IPS-11a (cell line): Measurements from ENCODE around the gene DDX60.
"Not testable (repeated sequence)": the region's sequence is repeated elsewhere in the genome, so short reads cannot be mapped to it uniquely, and the experiment has no call there.

Experiments used
- H3K4me3 ChIP-seq: one replicate; pipeline ENCODE4 v1.5.1; 2013; ENCODE audit warnings: low read depth, low read length, control low read depth

DDX60 gene

GRCh38 chr4:168318266-168318895 lies at the start of gene DDX60:
TSS of gene DDX60 (minus strand) at chr4:168318752. CDS start at chr4:168311259, 7,493 bp downstream.
- peak within 1 kb of the TSS; percentile 73 for H3K4me3 ChIP-seq

DNA sequence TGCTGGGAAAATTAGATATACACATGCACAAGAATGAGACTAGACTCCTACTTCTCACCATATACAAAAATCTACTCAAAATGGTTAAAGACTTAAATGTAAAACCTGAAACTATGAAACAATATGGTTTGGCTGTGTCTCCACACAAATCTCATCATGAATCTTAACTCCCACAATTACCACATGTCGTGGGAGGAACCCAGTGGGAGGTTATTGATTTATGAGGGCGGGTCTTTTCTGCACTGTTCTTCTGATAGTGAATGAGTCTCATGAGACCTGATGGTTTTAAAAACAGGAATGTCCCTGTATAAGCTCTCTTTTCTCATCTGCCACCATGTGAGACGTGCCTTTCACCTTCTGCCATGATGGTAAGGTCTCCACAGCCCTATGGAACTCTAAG lies 48.5 kb upstream of the DDX60 start:
- no peak overlapping the region for H3K4me3 ChIP-seq

DNA sequence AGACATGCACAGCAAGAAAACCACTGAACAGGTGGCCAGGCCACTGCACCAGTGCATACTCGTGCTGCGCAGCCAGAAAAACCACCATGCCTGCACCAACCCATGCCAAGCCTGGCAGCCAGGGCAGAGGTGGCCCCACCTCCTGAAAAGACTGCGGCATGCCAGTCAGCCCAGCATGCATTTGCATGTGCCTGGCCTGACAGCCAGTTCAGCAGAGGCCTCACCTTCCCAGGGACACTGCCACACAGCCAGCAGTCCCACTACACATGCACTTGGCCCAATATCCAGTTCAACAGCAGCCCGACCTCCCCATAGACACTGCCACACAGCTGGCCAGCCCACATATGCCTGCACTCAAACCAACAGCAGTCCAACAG lies 43.5 kb upstream of the DDX60 start:
- H3K4me3 ChIP-seq, result no peak overlapping the region

DNA sequence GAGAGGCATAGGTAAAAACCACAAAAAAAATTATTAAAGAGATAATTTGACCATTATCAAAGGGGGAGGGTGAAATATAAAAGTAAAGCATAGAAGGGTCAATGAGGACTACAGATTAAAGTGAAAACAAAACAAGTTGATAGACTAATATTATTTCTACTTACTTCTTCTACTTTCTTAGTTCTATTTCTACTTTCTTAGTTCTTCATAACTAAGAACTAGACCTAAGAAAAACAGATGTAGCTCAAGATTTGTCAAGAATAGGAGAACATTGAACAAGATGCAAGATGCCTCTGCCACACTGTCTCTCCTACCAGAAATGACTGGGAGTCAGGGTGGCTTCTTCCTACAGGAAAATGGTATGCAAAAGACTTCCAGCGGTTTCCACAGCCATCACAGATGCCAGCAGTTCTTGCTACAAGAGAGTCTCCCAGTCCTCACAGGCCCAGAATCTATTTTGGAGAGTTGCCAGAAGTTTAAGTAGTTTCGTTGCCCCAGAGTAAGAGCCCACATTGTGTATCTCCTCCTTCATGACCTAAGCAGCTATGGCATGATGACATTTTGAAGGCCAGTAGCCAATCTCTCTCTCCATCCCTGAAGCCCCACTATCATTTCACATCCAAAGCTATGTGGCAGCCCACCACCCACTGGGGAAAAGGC lies 42.9 kb upstream of the DDX60 start:
- H3K4me3 ChIP-seq, result no peak overlapping the region

DNA sequence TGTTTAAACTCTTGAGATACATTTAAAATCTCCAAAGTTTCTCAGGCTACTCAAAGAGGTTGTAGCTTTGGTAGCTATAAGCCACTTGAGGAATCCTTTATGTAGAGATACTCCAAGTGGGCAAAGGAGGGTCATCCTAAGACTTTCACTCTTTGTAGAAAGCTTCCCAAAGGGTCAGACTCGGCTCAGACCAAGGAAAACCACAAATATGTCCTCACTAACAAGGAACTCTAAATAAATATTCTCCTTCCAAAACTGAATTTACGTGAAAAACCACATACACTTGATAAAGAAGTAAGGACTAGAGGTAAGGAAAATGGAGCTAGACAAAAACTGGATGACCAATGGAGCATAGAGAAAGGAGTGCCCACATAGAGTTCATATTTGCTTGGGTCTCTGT lies 41.7 kb upstream of the DDX60 start:
- no peak overlapping the region for H3K4me3 ChIP-seq

DNA sequence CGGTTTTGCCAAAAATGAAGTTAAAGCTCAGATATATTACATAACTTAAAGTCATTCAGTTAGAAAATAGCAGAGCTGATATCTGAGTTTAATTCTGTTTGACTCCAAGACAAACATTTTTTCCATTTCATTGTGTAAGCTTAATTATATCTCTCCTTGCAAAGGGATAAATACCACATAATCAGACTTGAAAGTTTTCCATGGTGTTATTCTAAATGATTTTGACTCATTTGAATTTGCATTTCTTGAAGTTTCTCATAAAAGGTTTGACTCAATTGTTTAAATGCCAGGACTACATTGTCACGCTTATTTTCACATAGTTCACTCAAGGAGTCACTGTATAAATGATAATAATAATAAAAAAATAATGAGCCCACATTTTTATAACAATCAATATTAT lies 39.4 kb upstream of the DDX60 start:
- H3K4me3 ChIP-seq, result no peak overlapping the region

DNA sequence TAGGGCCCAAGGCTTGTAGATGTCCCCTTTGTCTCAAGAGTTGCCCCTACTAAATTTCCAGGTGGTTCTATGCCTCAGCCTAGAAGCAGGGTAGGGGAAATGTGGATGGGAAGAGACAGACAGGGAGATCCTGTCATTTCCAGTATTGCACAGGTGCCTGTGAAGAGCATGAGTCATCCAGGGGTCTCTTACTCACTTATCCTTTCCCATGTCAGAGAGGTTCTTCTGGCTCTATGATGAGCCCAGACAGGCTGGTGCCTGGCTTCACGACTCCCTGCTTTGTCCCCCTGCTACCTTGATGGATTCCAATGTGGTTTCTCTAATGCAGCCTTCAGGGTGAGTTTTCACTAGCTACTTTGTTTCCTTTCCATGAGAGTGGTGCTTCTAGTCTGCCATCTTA lies 35.2 kb upstream of the DDX60 start:
- H3K4me3 ChIP-seq, result no peak overlapping the region

GRCh38 chr4:168337550-168337940 lies 19.0 kb upstream of the DDX60 start:
- no peak overlapping the region for H3K4me3 ChIP-seq

DNA sequence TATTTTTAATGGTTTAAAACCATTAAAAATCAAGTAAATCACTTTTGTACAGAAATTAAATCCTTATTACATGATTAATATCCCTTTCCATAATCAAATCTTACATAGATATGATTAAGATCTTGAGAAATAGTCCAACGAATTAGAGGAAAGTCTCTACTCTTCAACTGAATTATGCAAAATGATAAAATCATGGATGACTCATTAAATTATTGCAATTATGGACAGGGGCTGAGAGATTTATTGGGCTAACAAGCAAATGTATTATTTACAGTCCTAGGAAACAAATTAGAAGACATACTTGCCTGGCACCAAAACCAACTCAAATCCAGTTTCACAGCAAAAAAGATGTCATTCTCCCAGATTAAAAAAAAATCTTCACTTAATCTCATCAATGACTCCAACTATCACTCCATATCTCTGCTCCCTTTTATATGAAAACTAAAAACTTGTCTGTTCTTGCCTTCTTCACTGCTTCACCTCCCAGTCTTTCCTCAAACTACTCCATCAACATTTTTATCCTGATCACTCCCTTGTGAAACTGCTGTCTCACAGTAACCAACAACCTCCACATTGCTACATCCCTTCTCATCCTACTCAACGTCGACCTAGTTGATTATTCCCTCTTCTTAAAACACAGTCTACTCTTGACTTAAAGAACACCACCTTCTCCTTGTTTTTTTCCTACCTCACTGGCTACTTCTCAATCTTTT lies 18.4 kb upstream of the DDX60 start:
- H3K4me3 ChIP-seq, result no peak overlapping the region

GRCh38 chr4:168335621-168336020 lies 17.1 kb upstream of the DDX60 start:
- H3K4me3 ChIP-seq, result no peak overlapping the region

- no peak overlapping the region for H3K4me3 ChIP-seq
These were observed 15.5 kb upstream of the DDX60 start for GRCh38 chr4:168334053-168334452.

GRCh38 chr4:168330575-168330974 lies 12.0 kb upstream of the DDX60 start:
- H3K4me3 ChIP-seq, result not testable (repeated sequence)

- H3K4me3 ChIP-seq, result no peak overlapping the region
These were observed 7.0 kb upstream of the DDX60 start for GRCh38 chr4:168325591-168325990.

DNA sequence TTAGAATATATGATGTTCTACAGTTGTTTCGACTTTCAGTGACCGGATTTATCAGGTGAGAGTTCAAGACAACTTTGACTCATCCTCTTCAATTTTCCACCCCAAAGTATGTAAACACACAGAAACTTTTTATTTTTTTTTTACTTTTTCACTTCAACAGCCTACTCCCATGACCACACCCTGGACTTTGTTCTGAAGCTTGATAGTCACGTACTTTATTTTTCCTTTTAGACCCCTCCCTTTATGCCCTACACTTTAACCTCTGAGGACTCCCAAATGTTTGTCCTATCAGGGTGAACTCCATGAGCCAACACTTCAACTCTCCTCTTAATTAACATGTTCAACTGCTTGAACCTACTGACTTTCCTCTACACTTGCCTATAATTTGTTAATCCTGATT lies 2.5 kb upstream of the DDX60 start:
- H3K4me3 ChIP-seq, result no peak overlapping the region

GRCh38 chr4:168319486-168320019 lies 1.0 kb upstream of the DDX60 start:
- H3K4me3 ChIP-seq, result no peak overlapping the region

DNA sequence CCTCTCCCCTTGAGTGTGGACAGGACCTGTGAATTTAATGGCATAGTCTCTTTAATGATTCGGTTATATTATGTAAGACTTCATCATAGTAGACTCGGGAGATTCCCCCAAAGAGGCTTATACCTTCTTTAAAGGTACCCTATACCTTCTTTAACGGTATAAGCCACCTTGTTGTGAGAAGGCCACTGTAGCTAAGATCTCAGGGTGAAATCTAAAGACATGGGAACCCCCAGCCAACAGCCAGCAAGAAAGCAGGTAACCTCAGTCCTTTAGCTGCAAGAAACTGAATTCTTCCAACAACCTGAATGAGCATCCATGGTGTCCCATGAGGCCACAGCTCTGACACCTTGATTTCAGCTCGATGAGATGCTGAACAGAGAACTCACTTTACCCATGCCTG lies 931 bp downstream of the DDX60 start:
- no peak overlapping the region for H3K4me3 ChIP-seq

GRCh38 chr4:168309781-168310180 lies 8.8 kb downstream of the DDX60 start:
- no peak overlapping the region for H3K4me3 ChIP-seq

DNA sequence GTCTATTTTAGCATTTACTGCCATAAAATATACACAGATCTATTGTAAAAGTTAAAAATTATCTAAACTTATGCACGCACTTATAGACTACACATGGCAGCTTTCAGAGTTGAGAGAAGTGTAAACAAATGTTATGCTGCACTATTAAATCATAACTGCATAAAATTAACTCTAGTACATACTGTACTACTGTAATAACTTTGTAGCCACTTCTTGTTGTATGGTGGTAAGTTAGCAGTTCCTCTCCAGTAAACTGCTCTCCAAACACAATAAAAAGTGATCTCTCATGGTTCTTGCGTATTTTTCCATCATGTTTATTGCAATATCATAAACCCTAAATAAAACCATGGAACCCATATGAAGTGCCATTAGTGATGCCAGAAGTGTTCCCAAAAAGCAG lies 9.6 kb downstream of the DDX60 start:
- no peak overlapping the region for H3K4me3 ChIP-seq

- no peak overlapping the region for H3K4me3 ChIP-seq
These were observed 12.1 kb downstream of the DDX60 start for GRCh38 chr4:168306476-168306875.

- H3K4me3 ChIP-seq, result no peak overlapping the region
These were observed 13.7 kb downstream of the DDX60 start for GRCh38 chr4:168304744-168305459.

DNA sequence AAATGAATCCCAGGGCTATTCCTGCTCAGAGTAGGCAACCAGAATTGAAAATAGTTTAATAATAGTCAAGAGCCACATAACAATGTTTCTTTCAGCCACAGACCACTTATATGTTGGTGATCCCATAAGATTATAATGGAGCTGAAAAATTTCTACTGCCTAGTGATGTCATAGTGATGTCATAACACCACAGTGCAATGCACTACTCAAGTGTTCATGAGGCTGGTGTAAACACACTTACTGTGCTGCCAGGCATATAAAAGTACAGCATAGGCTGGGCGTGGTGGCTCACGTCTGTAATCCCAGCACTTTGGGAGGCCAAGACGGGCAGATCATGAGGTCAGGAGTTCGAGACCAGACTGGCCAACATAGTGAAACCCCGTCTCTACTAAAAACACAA lies 15.1 kb downstream of the DDX60 start:
- not testable (repeated sequence) for H3K4me3 ChIP-seq
